ENCODE results near the gene E2F4. TPM values are rescaled to one million over a fixed set of nuclear protein-coding genes. Genes with fewer than 3 reads are reported as not detected.

The E2F4 gene
- total and polyA plus RNA-seq, 2 donors (not counting 1 experiment from before 2014, with no cell fraction given) = 106 to 188 TPM

GRCh38 chr16:67209565-67209964, 17.6 kb downstream of the E2F4 start:
- Histone ChIP-seq H3K27me3 (replicated peaks in 1 of 4; ENCODE audit: control extremely low read depth in 1 of 4, control insufficient read depth in 3 of 4, insufficient read depth in 4 of 4, low read length in 3 of 4) (no peaks in the 10 kb centered on the region), H3K4me1 (ENCODE audit: control insufficient read depth in 2 of 2, insufficient read depth in 2 of 2, low read length in 2 of 2) (no peaks in the 10 kb centered on the region), H3K4me3 (ENCODE audit: control extremely low read depth in 1 of 5, extremely low read depth in 1 of 5, insufficient read depth in 1 of 5, low read depth in 2 of 5, low read length in 4 of 5) (no peak overlapping the region), H3K4me2 (replicated peaks; ENCODE audit: low read depth, low read length, poor library complexity, severe bottlenecking) (no peak overlapping the region), H3K9me3 (ENCODE audit: control extremely low read depth in 1 of 3, control insufficient read depth in 2 of 3, insufficient read depth in 1 of 3, low read length in 2 of 3) (no peaks in the 10 kb centered on the region), H3K27ac (ENCODE audit: low read length in 2 of 2) (no peak overlapping the region), H3K36me3 (replicated peaks in 1 of 2; ENCODE audit: control extremely low read depth in 1 of 2, control insufficient read depth in 1 of 2, extremely low read depth in 1 of 2, insufficient read depth in 2 of 2, low read length in 1 of 2) (no peaks in the 10 kb centered on the region), H2AFZ (ENCODE audit: insufficient read depth, low read depth, low read length, poor library complexity, severe bottlenecking) (no peak overlapping the region), H4K20me1 (ENCODE audit: control insufficient read depth, insufficient read depth, low read length, poor library complexity, severe bottlenecking) (no peaks in the 10 kb centered on the region), H3K9ac (ENCODE audit: low read length) (no peak overlapping the region), H3K79me2 (ENCODE audit: control insufficient read depth, insufficient read depth, low read length) (no peaks in the 10 kb centered on the region)
- POLR2A ChIA-PET = no interaction called here
- TF ChIP-seq CTCF (IDR thresholded peaks at IDR 0.05) (no peak), EZH2 (IDR thresholded peaks at IDR 0.05; ENCODE audit: borderline replicate concordance, insufficient read depth, low read depth, low read length, poor library complexity, severe bottlenecking) (no peak)
- H3K27me3 Mint-ChIP-seq = no peaks in the 10 kb centered on the region
- CTCF ChIA-PET = interaction anchor here (1.1 kb wide), 1 partner anchor 11 kb away, joined by 3 read pairs; no protein-coding TSS in a partner anchor
- intact Hi-C loops (cut with micrococcal nuclease) = no loop called here
- no peak for ATAC-seq (ENCODE audit: low read depth)
- no peak for DNase-seq
- WGBS (ENCODE audit: insufficient coverage) = 84% methylated on average over 5 of the region's 8 CpGs
- no peak overlapping the region for H3K27ac Mint-ChIP-seq
- H3K9me3 Mint-ChIP-seq (ENCODE audit: insufficient read depth) = no peaks in the 10 kb centered on the region
- no peak overlapping the region for H3K4me3 Mint-ChIP-seq
- no peaks in the 10 kb centered on the region for H3K4me1 Mint-ChIP-seq

DNA sequence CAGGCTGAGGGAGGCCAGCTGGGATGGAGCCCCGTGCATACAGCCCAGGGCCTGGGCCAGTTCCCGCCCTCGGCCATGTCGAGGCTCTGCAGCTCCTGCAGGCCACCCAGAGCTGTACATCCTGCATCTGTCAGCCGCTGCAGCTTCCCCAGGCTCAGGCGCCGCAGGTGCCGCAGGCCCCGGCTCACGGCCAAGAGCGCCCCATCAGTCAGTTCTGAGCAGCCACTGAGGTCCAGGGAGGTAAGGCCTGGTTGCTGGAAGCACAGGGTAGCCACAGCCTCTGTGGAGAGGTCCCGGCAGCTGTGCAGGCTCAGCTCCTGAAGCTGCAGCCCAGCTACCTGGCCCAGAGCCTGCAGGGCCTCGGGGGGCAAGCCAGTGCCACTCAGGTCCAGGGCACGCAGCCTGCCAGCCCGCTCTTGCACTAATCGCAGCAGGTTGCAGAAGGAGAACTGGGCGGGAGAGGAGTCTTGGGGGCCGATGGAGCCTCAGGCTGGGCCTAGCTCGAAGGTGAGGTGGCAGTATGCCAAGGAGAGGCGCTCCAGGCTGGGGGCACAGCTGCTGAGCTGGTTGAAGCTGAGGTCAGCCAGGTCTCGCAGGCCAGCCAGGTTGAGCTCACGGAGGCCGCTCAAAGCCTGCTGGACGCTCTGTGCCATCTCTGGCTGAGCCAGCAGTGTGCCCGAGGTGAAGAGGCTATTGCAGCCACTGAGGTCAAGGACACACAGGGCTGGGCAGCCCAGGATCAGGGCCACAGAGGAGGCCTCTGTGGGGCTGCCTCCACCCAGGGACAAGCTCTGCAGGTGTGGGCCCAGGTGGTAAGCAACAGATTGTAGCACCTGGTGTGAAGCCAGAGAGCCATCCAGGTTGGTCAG, 18.3 kb downstream of the E2F4 start:
- Mint-ChIP-seq H3K9me3 (ENCODE audit: insufficient read depth) (no peaks in the 10 kb centered on the region), H3K27ac (no peak overlapping the region), H3K27me3 (no peaks in the 10 kb centered on the region), H3K4me1 (no peaks in the 10 kb centered on the region), H3K4me3 (no peak overlapping the region)
- no peaks in the 10 kb centered on the region for H3K4me1 ChIP-seq (ENCODE audit: control insufficient read depth in 2 of 2, insufficient read depth in 2 of 2, low read length in 2 of 2)
- H3K36me3 ChIP-seq (replicated peaks in 1 of 2; ENCODE audit: control extremely low read depth in 1 of 2, control insufficient read depth in 1 of 2, extremely low read depth in 1 of 2, insufficient read depth in 2 of 2, low read length in 1 of 2) = no peaks in the 10 kb centered on the region
- no peak overlapping the region for H3K27ac ChIP-seq (ENCODE audit: low read length in 2 of 2)
- H3K4me3 ChIP-seq (ENCODE audit: control extremely low read depth in 1 of 5, extremely low read depth in 1 of 5, insufficient read depth in 1 of 5, low read depth in 2 of 5, low read length in 4 of 5) = no peak overlapping the region
- no peak overlapping the region for H2AFZ ChIP-seq (ENCODE audit: insufficient read depth, low read depth, low read length, poor library complexity, severe bottlenecking)
- CTCF ChIA-PET = interaction anchor here (1.1 kb wide), 1 partner anchor 12 kb away, joined by 3 read pairs; no protein-coding TSS in a partner anchor
- no peak overlapping the region for H3K9ac ChIP-seq (ENCODE audit: low read length)
- H3K79me2 ChIP-seq (ENCODE audit: control insufficient read depth, insufficient read depth, low read length) = no peaks in the 10 kb centered on the region
- WGBS (ENCODE audit: insufficient coverage) = 93% methylated on average over 25 of the region's 25 CpGs
- DNase-seq (no peak), ATAC-seq (ENCODE audit: low read depth) (no peak)
- no peaks in the 10 kb centered on the region for H3K9me3 ChIP-seq (ENCODE audit: control extremely low read depth in 1 of 3, control insufficient read depth in 2 of 3, insufficient read depth in 1 of 3, low read length in 2 of 3)
- intact Hi-C loops (cut with micrococcal nuclease) = no loop called here
- POLR2A ChIA-PET = no interaction called here
- H4K20me1 ChIP-seq (ENCODE audit: control insufficient read depth, insufficient read depth, low read length, poor library complexity, severe bottlenecking) = no peaks in the 10 kb centered on the region
- no peak overlapping the region for H3K4me2 ChIP-seq (replicated peaks; ENCODE audit: low read depth, low read length, poor library complexity, severe bottlenecking)
- no peaks in the 10 kb centered on the region for H3K27me3 ChIP-seq (replicated peaks in 1 of 4; ENCODE audit: control extremely low read depth in 1 of 4, control insufficient read depth in 3 of 4, insufficient read depth in 4 of 4, low read length in 3 of 4)
- no peak for TF ChIP-seq EZH2 (IDR thresholded peaks at IDR 0.05; ENCODE audit: borderline replicate concordance, insufficient read depth, low read depth, low read length, poor library complexity, severe bottlenecking)
- no peak for TF ChIP-seq CTCF (IDR thresholded peaks at IDR 0.05)
